Natural killer cell (primary cell): Measurements from ENCODE around the gene ERVH48-1. TPM values are rescaled to one million over a fixed set of nuclear protein-coding genes. Genes with fewer than 3 reads are reported as not detected.

ENCODE experiments used
- ATAC-seq, 3 donors: fragments of 150-1000 bp in 2 of 3; fragments of 200-7000 bp in 1 of 3; cut with Tn5 transposase; 1 replicate in 1 of 3; 2 replicates in 2 of 3; pipeline ENCODE4 v1.10.0; 2021; ENCODE audit warnings: mild to moderate bottlenecking in 2 of 3, moderate library complexity in 2 of 3
- DNase-seq, 2 donors: peaks; one replicate each; pipeline versions ENCODE4 v3.0.0 to v3.0.0-alpha.2; 2013 to 2021; ENCODE audit warnings: mixed read lengths in 1 of 2
- H3K27ac ChIP-seq: one replicate; pipeline ENCODE4 v1.5.1; 2013; ENCODE audit warnings: mild to moderate bottlenecking, low read length
- H3K27me3 ChIP-seq: one replicate; pipeline ENCODE4 v1.6.1; 2013; ENCODE audit warnings: low read length; ENCODE audit not compliant: control insufficient read depth, insufficient read depth
- H3K36me3 ChIP-seq: one replicate; pipeline ENCODE4 v1.6.1; 2013; ENCODE audit warnings: low read length; ENCODE audit not compliant: control insufficient read depth, insufficient read depth
- H3K4me1 ChIP-seq: one replicate; pipeline ENCODE4 v1.6.1; 2013; ENCODE audit warnings: low read length; ENCODE audit not compliant: control insufficient read depth, insufficient read depth
- H3K4me3 ChIP-seq: one replicate; pipeline ENCODE4 v1.5.1; 2013; ENCODE audit warnings: low read length
- H3K9me3 ChIP-seq: one replicate; pipeline ENCODE4 v1.6.1; 2013; ENCODE audit warnings: low read length; ENCODE audit not compliant: control insufficient read depth, insufficient read depth
- H3K27ac Mint-ChIP-seq, 2 donors: one replicate each; pipeline ENCODE4 v1.8.0; 2022; ENCODE audit warnings: mild to moderate bottlenecking in 2 of 2, mixed read lengths in 2 of 2, moderate library complexity in 1 of 2
- H3K27me3 Mint-ChIP-seq, 2 donors: one replicate each; pipeline ENCODE4 v1.8.0; 2022; ENCODE audit warnings: low read depth in 2 of 2, mixed read lengths in 2 of 2
- H3K36me3 Mint-ChIP-seq: one replicate; pipeline ENCODE4 v1.8.0; 2022; ENCODE audit warnings: mixed read lengths
- H3K4me1 Mint-ChIP-seq, 2 donors: one replicate each; pipeline ENCODE4 v1.8.0; 2022; ENCODE audit warnings: mixed read lengths in 2 of 2
- H3K4me3 Mint-ChIP-seq: one replicate; pipeline ENCODE4 v1.8.0; 2022; ENCODE audit warnings: mild to moderate bottlenecking, moderate library complexity, mixed read lengths
- H3K9me3 Mint-ChIP-seq, 2 donors: one replicate each; pipeline ENCODE4 v1.8.0; 2022; ENCODE audit warnings: mixed read lengths in 2 of 2
- WGBS: methylation state at CpG from one replicate; pipeline ENCODE4 v1.1.7; 2013; ENCODE audit warnings: missing lambda C conversion rate; ENCODE audit not compliant: insufficient coverage; 5-methylcytosine and 5-hydroxymethylcytosine counted together
- intact Hi-C: fragments of 100-400 bp; cut with micrococcal nuclease; formaldehyde crosslinking; loops from one replicate; pipeline ENCODE4 v1.14.2; 2022
- total RNA-seq, 4 donors: library from RNA; stranded (reverse); fragments of 120-200 nt in 1 of 4; gene quantifications; one replicate each; pipeline versions ENCODE4 v1.2.3 to v1.2.4, GENCODE V29; 2013 to 2022
- TF ChIP-seq, protein P1 (sequence below): fragments of 200-600 bp; IDR thresholded peaks from one replicate; pipeline ENCODE4 v1.8.0; 2022; ENCODE audit warnings: antibody characterized with exemption

ERVH48-1 gene
- total RNA-seq, result not detected
- not detected for total RNA-seq (2013)

DNA sequence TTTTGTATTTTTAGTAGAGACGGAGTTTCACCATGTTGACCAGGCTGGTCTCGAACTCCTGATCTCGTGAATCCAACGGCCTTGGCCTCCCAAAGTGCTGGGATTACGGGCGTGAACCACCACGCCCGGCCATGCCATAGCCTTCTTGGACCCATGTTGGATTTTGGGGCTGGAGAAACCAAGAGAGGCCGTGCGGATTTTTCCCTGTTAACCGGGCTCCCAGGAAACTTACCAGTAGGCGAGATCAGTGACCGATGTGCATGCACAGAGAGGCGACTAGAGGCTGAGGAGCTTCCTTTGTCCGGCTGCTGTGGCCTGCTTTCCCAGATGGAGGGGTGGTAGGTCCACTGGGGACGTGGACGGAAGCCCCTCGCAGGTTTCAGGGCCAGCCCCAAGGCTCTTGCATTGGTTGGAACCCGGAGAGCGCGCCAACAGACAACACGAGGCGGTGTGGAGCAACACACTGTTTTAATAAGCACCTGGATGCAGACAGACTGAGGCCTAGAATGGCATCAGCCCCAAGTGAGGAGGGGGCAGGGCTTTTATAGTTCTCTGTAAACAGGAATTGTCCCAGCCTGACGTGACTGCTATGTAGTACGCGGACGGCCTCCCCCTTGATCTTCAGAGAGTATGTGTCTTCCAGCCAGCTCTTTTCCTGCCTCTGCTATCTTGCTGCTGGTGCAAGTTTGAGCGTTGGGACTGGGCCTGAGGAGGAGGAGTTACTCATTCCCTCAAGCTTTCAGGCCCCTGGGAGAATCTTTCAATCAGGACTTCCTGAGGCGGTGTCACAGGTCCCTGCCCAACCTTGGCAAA, at the start of gene ERVH48-1:
Gene ERVH48-1, minus strand, starts transcription at position 517 of the 813 bp plus-strand sequence. CDS start 6,624 bp downstream, outside the sequence.
- H3K27ac ChIP-seq, result no peak within 1 kb of the TSS
- H3K9me3 Mint-ChIP-seq, result no peaks in the 10 kb centered on the region
- 90% methylated on average over 29 of the region's 29 CpGs for WGBS
- H3K36me3 Mint-ChIP-seq, result no peaks in the 10 kb centered on the region
- no peaks in the 10 kb centered on the region for H3K36me3 ChIP-seq
- H3K4me1 Mint-ChIP-seq, result peaks cover 12 to 14% of the 10 kb centered on the region in 2 donors
- DNase-seq (peak in 1 of 2 donors; percentile 65), ATAC-seq (no peak)
- intact Hi-C loops, result no loop called here
- H3K27me3 Mint-ChIP-seq, result no peaks in the 10 kb centered on the region
- no peaks in the 10 kb centered on the region for H3K27me3 ChIP-seq
- H3K4me3 Mint-ChIP-seq, result no peak within 1 kb of the TSS
- H3K9me3 ChIP-seq, result no peaks in the 10 kb centered on the region
- peak within 1 kb of the TSS in 1 of 2 donors; percentile 66 for H3K27ac Mint-ChIP-seq
- TF ChIP-seq, protein P1, sequence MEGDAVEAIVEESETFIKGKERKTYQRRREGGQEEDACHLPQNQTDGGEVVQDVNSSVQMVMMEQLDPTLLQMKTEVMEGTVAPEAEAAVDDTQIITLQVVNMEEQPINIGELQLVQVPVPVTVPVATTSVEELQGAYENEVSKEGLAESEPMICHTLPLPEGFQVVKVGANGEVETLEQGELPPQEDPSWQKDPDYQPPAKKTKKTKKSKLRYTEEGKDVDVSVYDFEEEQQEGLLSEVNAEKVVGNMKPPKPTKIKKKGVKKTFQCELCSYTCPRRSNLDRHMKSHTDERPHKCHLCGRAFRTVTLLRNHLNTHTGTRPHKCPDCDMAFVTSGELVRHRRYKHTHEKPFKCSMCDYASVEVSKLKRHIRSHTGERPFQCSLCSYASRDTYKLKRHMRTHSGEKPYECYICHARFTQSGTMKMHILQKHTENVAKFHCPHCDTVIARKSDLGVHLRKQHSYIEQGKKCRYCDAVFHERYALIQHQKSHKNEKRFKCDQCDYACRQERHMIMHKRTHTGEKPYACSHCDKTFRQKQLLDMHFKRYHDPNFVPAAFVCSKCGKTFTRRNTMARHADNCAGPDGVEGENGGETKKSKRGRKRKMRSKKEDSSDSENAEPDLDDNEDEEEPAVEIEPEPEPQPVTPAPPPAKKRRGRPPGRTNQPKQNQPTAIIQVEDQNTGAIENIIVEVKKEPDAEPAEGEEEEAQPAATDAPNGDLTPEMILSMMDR, result no peak
- H3K4me1 ChIP-seq, result peaks cover 10% of the 10 kb centered on the region
- no peak within 1 kb of the TSS for H3K4me3 ChIP-seq

DNA sequence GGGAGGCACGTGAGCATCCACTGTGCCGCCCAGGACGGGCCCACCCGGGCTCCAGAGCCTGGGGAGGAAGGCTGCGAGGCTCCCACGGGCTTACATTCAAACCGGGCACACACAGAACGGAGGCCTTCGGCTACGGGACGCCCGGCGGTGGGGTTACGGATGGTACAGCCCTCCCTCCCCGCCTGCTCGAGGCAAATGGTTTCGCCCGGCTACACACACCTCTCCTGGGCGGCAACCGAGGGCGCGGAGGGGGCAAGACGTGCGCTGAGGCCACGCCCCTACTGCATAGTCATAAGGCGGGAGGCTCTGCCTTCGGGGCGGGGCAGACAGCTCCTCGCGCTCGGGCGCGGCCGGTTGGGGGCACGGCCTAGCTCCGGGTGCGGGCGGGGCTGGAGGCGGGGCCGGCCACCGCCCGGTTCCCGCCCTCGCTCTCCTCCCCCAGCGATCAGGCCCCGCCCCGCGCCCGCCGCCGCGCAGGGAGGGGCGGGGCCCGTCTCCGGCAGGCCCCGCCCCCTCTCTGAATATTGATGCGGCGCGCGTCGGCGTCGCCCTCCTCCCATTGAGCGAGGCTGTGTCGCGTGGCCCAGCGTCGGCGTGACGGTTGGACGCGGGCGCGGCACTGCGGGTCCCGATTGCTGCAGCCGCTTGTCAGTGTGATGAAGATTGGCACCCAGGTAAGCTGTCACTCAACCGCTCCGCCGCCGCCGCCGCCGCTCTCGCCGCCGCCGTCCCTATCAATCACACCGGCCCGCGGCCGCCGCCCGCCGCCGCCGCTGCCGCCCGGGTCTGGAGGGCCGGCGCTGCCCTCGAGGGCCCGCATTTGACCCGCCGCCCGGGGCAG, 48.8 kb upstream of the ERVH48-1 start, which contains the start of gene PKNOX1:
Gene PKNOX1, plus strand, starts transcription at position 572 of the 841 bp plus-strand sequence. CDS start 29,820 bp downstream, outside the sequence.
- DNase-seq (peak; percentile 98 to 100), ATAC-seq (peak; percentile 81 to 94 (median 82))
- intact Hi-C loops, result loop anchor here (1.0 kb wide), 1 partner anchor 81 kb away; the partner anchor contains the start of gene NDUFV3
- WGBS, result under 1% methylated on average over 106 of the region's 106 CpGs
- peak within 1 kb of the TSS; percentile 90 for H3K4me3 Mint-ChIP-seq
- TF ChIP-seq, protein P1, result no peak
- Histone ChIP-seq H3K4me3 (peak within 1 kb of the TSS; percentile 75), H3K27ac (peak within 1 kb of the TSS; percentile 90), H3K9me3 (no peaks in the 10 kb centered on the region), H3K27me3 (no peaks in the 10 kb centered on the region), H3K36me3 (no peaks in the 10 kb centered on the region), H3K4me1 (peaks cover 15% of the 10 kb centered on the region)
- peaks cover 10 to 17% of the 10 kb centered on the region in 2 donors for H3K4me1 Mint-ChIP-seq
- no peaks in the 10 kb centered on the region for H3K27me3 Mint-ChIP-seq
- peak within 1 kb of the TSS; percentile 86 to 90 for H3K27ac Mint-ChIP-seq
- no peaks in the 10 kb centered on the region for H3K9me3 Mint-ChIP-seq
- no peaks in the 10 kb centered on the region for H3K36me3 Mint-ChIP-seq

DNA sequence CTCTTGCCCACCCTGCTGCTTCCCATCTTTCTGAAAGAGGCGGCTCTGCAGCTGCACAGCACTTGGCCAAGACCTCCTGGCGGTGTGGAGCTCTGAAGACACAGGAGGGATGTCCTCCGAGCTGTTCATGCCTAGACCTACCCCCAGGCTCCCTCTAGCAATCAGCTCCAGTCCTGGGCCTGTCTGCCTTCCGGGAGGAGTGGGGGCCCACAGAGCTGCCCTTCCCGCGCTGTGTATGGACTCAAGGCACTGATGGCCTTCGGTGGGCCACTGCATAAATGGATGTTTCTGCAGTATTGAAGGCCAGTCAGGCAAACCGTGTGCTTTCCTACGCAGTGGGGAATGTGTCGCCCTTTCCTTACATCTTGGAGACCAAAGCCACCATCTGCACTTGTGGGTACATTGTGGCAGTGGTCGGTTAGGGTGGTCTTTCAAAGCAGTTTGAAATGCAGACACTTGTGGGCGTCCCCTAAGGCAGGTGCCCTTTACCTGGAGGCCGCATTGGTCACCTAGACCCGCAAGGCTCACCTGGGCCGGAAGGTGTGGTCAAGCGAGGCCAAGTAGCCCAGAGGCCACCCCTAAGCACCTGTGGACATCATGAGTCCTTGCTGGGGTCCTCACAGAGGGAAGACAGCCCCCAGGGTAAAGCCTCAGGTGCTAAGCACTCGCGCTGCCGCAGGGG, 48.0 kb upstream of the ERVH48-1 start:
- TF ChIP-seq, protein P1, result no peak
- DNase-seq (no peak), ATAC-seq (peak in 1 of 3 donors; percentile 12)
- no peaks in the 10 kb centered on the region for H3K27me3 Mint-ChIP-seq
- Histone ChIP-seq H3K27me3 (no peaks in the 10 kb centered on the region), H3K36me3 (no peaks in the 10 kb centered on the region), H3K4me3 (peak overlapping the region; percentile 68), H3K9me3 (no peaks in the 10 kb centered on the region), H3K4me1 (peaks cover 15% of the 10 kb centered on the region), H3K27ac (peak overlapping the region; percentile 90)
- peak overlapping the region; percentile 79 for H3K4me3 Mint-ChIP-seq
- H3K36me3 Mint-ChIP-seq, result no peaks in the 10 kb centered on the region
- peaks cover 10 to 17% of the 10 kb centered on the region in 2 donors for H3K4me1 Mint-ChIP-seq
- peak overlapping the region; percentile 77 to 90 for H3K27ac Mint-ChIP-seq
- intact Hi-C loops, result no loop called here
- no peaks in the 10 kb centered on the region for H3K9me3 Mint-ChIP-seq
- 62% methylated on average over 19 of the region's 19 CpGs for WGBS
